H1 (cell line): ENCODE data around the gene ROBO2.

Source experiments
- BRCA1 ChIP-seq: IDR thresholded peaks from 2 replicates; pipeline ENCODE4 v1.6.1; 2012; ENCODE audit warnings: low read depth, low read length, improper control_type of control experiment
- CHD1 ChIP-seq: IDR thresholded peaks from 2 replicates; pipeline ENCODE4 v1.6.1; 2012; ENCODE audit warnings: low read depth, low read length, improper control_type of control experiment
- EZH2 ChIP-seq: fragments of 200-600 bp; sonication (generic); IDR thresholded peaks from 2 replicates; pipeline ENCODE4 v1.7.1; 2012; ENCODE audit warnings: low read depth, mild to moderate bottlenecking, moderate library complexity, low read length, inconsistent platforms; ENCODE audit not compliant: severe bottlenecking
- JUN ChIP-seq: IDR thresholded peaks from 2 replicates; pipeline ENCODE4 v1.6.1; 2011; ENCODE audit warnings: low read depth, mild to moderate bottlenecking, improper control_type of control experiment, low read length
- MAFK ChIP-seq: IDR thresholded peaks from 2 replicates; pipeline ENCODE4 v1.6.1; 2012; ENCODE audit warnings: low read depth, mild to moderate bottlenecking, improper control_type of control experiment, low read length
- POLR2A ChIP-seq, 2 experiments: IDR thresholded peaks; 1 replicate in 1 of 2; 2 replicates in 1 of 2; pipeline ENCODE4 v1.6.1; 2011; ENCODE audit warnings: low read depth in 2 of 2, low read length in 2 of 2, mild to moderate bottlenecking in 2 of 2; ENCODE audit errors: control extremely low read depth in 1 of 2
- POLR2AphosphoS5 ChIP-seq: IDR thresholded peaks from 2 replicates; pipeline ENCODE4 v1.6.1; 2011; ENCODE audit warnings: low read depth, low read length
- RAD21 ChIP-seq, 2 experiments: IDR thresholded peaks in 1 of 2; conservative IDR thresholded peaks in 1 of 2; 2 replicates each; pipeline ENCODE4 v1.6.1; 2011; ENCODE audit warnings: low read depth in 2 of 2, low read length in 2 of 2, improper control_type of control experiment in 1 of 2, inconsistent platforms in 1 of 2, mild to moderate bottlenecking in 1 of 2, moderate library complexity in 1 of 2
- SP4 ChIP-seq: IDR thresholded peaks from 2 replicates; pipeline ENCODE4 v1.6.1; 2012; ENCODE audit warnings: low read length, inconsistent platforms
- TAF1 ChIP-seq: IDR thresholded peaks from 2 replicates; pipeline ENCODE4 v1.6.1; 2011; ENCODE audit warnings: mild to moderate bottlenecking, low read depth, low read length
- TF ChIP-seq, protein P1 (sequence below), 3 experiments: IDR thresholded peaks; 1 replicate in 2 of 3; 2 replicates in 1 of 3; pipeline versions ENCODE4 v1.5.1 to v1.6.1; 2011; ENCODE audit warnings: low read length in 3 of 3, mild to moderate bottlenecking in 3 of 3, inconsistent platforms in 2 of 3, low read depth in 1 of 3, moderate library complexity in 1 of 3; ENCODE audit not compliant: insufficient read depth in 1 of 3; ENCODE audit errors: control extremely low read depth in 1 of 3
- TF ChIP-seq, protein P2 (sequence below): IDR thresholded peaks from 2 replicates; pipeline ENCODE4 v1.6.1; 2011; ENCODE audit warnings: low read length, improper control_type of control experiment

DNA sequence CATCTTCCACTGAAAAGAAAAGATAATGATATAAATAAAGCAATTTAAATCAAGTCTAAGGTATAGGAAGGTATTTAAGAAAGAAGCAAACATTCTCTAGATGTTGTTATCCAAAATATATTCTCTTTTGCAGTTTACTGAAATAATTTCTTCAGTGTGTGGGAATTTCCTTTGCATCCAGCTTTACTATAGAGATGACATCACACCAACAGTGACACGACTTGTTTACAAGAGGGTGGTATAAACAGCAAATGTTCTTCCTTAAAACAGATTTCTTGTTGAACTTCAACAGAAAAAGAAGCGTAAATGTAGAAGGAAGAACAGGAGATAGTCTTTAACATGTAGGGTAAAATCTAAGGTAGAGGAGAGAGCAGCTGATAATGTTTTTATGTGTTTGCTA, 202.5 kb downstream of the ROBO2 start:
- TF ChIP-seq SP4 (no peak), POLR2AphosphoS5 (no peak), POLR2A (IDR thresholded peaks at IDR 0.05; ENCODE audit: control extremely low read depth in 1 of 2, low read depth in 2 of 2, low read length in 2 of 2) (no peak), EZH2 (no peak), JUN (no peak), BRCA1 (no peak), TAF1 (no peak), CHD1 (no peak), RAD21 (IDR thresholded peaks at IDR 0.05 in 1 of 2, conservative IDR thresholded peaks at IDR 0.05 in 1 of 2; ENCODE audit: low read depth in 2 of 2, low read length in 2 of 2) (no peak), MAFK (no peak)
- TF ChIP-seq, protein P1, sequence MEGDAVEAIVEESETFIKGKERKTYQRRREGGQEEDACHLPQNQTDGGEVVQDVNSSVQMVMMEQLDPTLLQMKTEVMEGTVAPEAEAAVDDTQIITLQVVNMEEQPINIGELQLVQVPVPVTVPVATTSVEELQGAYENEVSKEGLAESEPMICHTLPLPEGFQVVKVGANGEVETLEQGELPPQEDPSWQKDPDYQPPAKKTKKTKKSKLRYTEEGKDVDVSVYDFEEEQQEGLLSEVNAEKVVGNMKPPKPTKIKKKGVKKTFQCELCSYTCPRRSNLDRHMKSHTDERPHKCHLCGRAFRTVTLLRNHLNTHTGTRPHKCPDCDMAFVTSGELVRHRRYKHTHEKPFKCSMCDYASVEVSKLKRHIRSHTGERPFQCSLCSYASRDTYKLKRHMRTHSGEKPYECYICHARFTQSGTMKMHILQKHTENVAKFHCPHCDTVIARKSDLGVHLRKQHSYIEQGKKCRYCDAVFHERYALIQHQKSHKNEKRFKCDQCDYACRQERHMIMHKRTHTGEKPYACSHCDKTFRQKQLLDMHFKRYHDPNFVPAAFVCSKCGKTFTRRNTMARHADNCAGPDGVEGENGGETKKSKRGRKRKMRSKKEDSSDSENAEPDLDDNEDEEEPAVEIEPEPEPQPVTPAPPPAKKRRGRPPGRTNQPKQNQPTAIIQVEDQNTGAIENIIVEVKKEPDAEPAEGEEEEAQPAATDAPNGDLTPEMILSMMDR (IDR thresholded peaks at IDR 0.05; ENCODE audit: control extremely low read depth in 1 of 3, insufficient read depth in 1 of 3, low read depth in 1 of 3, low read length in 3 of 3): no peak
- TF ChIP-seq, protein P2, sequence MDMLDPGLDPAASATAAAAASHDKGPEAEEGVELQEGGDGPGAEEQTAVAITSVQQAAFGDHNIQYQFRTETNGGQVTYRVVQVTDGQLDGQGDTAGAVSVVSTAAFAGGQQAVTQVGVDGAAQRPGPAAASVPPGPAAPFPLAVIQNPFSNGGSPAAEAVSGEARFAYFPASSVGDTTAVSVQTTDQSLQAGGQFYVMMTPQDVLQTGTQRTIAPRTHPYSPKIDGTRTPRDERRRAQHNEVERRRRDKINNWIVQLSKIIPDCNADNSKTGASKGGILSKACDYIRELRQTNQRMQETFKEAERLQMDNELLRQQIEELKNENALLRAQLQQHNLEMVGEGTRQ: no peak
